Measurements from ENCODE around the gene RPL4. TPM values are rescaled to one million over a fixed set of nuclear protein-coding genes. Genes with fewer than 3 reads are reported as not detected.
"Not testable (repeated sequence)": the region's sequence is repeated elsewhere in the genome, so short reads cannot be mapped to it uniquely, and the experiment has no call there.

The RPL4 gene
- total and polyA plus RNA-seq, 2 of the 8 experiments (the other 6 are each of a cell fraction or from before 2014, with no cell fraction given) = 3,950 to 3,973 TPM

DNA sequence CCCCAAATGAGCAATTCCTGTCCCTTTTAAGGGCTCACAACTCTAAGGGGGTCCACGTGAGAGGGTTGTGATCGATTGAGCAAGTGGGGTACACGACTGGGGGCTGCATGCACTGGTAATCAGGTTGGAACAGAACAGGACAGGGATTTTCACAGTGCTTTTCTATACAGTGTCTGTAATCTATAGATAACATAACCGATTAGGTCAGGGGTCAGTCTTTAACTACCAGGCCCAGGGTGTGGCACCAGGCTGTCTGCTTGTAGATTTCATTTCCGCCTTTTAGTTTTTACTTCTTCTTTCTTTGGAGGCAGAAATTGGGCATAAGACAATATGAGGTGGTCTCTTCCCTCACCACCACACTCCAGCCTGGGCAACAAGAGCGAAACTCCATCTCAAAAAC, 39.4 kb downstream of the RPL4 start:
- H3K4me3 ChIP-seq (ENCODE audit: extremely low read depth in 1 of 4, insufficient read depth in 2 of 4, low read depth in 3 of 4, low read length in 4 of 4); H4K8ac ChIP-seq (ENCODE audit: extremely low read depth, insufficient read depth, low read length); H3K9me3 ChIP-seq (ENCODE audit: insufficient read depth in 2 of 2, low read depth in 1 of 2, low read length in 1 of 2); H2BK5ac ChIP-seq (ENCODE audit: low read depth, low read length); H2BK12ac ChIP-seq (ENCODE audit: low read depth, low read length); H4K5ac ChIP-seq (ENCODE audit: insufficient read length, low read depth, low read length); H3K4ac ChIP-seq (replicated peaks; ENCODE audit: insufficient read length, low read depth, low read length); H3K56ac ChIP-seq (replicated peaks; ENCODE audit: insufficient read length, low read depth, low read length); H2BK120ac ChIP-seq (replicated peaks; ENCODE audit: low read depth, low read length); H4K20me1 ChIP-seq (replicated peaks in 1 of 2; ENCODE audit: control insufficient read depth in 1 of 2, insufficient read depth in 2 of 2, low read length in 2 of 2); DNase-seq (ENCODE audit: low read depth in 1 of 2, low spot score in 2 of 2); H3K27me3 ChIP-seq (replicated peaks in 1 of 4; ENCODE audit: control insufficient read depth in 3 of 4, extremely low read depth in 1 of 4, insufficient read depth in 3 of 4, low read length in 3 of 4); CTCF ChIA-PET (ENCODE audit: partially characterized antibody); H4K91ac ChIP-seq (replicated peaks; ENCODE audit: insufficient read length, low read length); H3K79me1 ChIP-seq (ENCODE audit: low read depth, low read length); H2BK20ac ChIP-seq (ENCODE audit: low read length); H2BK15ac ChIP-seq (ENCODE audit: low read length); H3K79me2 ChIP-seq (ENCODE audit: control insufficient read depth in 1 of 2, insufficient read depth in 2 of 2, low read length in 2 of 2); H3K27ac ChIP-seq (ENCODE audit: low read depth, low read length); POLR2A ChIA-PET (ENCODE audit: partially characterized antibody); H2AFZ ChIP-seq (ENCODE audit: low read length); FAIRE-seq; H2AK5ac ChIP-seq (ENCODE audit: low read depth, low read length); H3K23me2 ChIP-seq (ENCODE audit: low read depth, low read length); H3K36me3 ChIP-seq (ENCODE audit: control insufficient read depth in 2 of 4, insufficient read depth in 4 of 4, low read length in 3 of 4); H3K4me2 ChIP-seq (ENCODE audit: insufficient read depth in 1 of 2, low read depth in 2 of 2, low read length in 2 of 2); H3K14ac ChIP-seq (ENCODE audit: insufficient read length); H3K23ac ChIP-seq (ENCODE audit: insufficient read length); H3K9ac ChIP-seq (replicated peaks in 1 of 4; ENCODE audit: extremely low read depth in 1 of 4, low read depth in 3 of 4, low read length in 3 of 4); H3K18ac ChIP-seq (ENCODE audit: extremely low read depth, low read length): not testable (repeated sequence)
- WGBS, 2 experiments (ENCODE audit: extremely low coverage in 1 of 2, insufficient coverage in 1 of 2, insufficient read length in 1 of 2, insufficient replicate concordance in 2 of 2, low coverage in 1 of 2, low lambda C conversion rate in 2 of 2, missing lambda C conversion rate in 1 of 2) = 91% methylated on average over 6 of the region's 6 CpGs; no CpG with 5 or more reads in 1 of the 2 experiments
- peaks cover 5 to 10% (median 7%) of the 10 kb centered on the region in 4 experiments; a peak in 6 of 7 replicates for H3K4me1 ChIP-seq (replicated peaks in 1 of 4; ENCODE audit: control insufficient read depth in 3 of 4, insufficient read depth in 4 of 4, low read length in 3 of 4)
